Gastroesophageal sphincter (tissue), 4 donors: ENCODE measurements around the gene RCHY1. TPM values are rescaled to one million over a fixed set of nuclear protein-coding genes. Genes with fewer than 3 reads are reported as not detected.

Experiments
- ATAC-seq: fragments of 150-250 bp; one replicate; pipeline ENCODE4 v1.9.1; 2016; ENCODE audit warnings: mild to moderate bottlenecking, moderate library complexity
- H3K27ac ChIP-seq, 4 donors: fragments of 200-600 bp; sonication (generic) in 3 of 4; 1 replicate in 3 of 4; 2 replicates in 1 of 4; pipeline ENCODE4 v1.5.1; 2016 to 2019
- H3K27me3 ChIP-seq: fragments of 200-600 bp; sonication (generic); one replicate; pipeline ENCODE4 v1.5.1; 2019
- H3K36me3 ChIP-seq, 2 donors: fragments of 200-600 bp; sonication (generic); one replicate each; pipeline ENCODE4 v1.5.1; 2019; ENCODE audit warnings: control low read depth in 1 of 2
- H3K4me1 ChIP-seq, 3 donors: fragments of 200-600 bp; sonication (generic); 1 replicate in 2 of 3; 2 replicates in 1 of 3; pipeline ENCODE4 v1.5.1; 2016 to 2019; ENCODE audit warnings: control low read depth in 2 of 3
- H3K4me3 ChIP-seq, 2 donors: fragments of 200-600 bp; sonication (generic); one replicate each; pipeline ENCODE4 v1.5.1; 2019; ENCODE audit warnings: mild to moderate bottlenecking in 1 of 2, moderate library complexity in 1 of 2
- H3K9me3 ChIP-seq, 3 donors: fragments of 200-600 bp; sonication (generic); one replicate each; pipeline ENCODE4 v1.5.1; 2017 to 2019; ENCODE audit warnings: control low read depth in 2 of 3
- EP300 ChIP-seq: sonication (generic); formaldehyde crosslinking; IDR thresholded peaks from one replicate; pipeline ENCODE4 v1.6.1; 2017; ENCODE audit warnings: antibody characterized with exemption, mild to moderate bottlenecking
- POLR2A ChIP-seq, 2 donors: fragments of 450-650 bp; IDR thresholded peaks; one replicate each; pipeline ENCODE4 v1.6.1; 2017; ENCODE audit warnings: antibody characterized with exemption in 2 of 2, mild to moderate bottlenecking in 2 of 2, moderate library complexity in 1 of 2
- POLR2AphosphoS5 ChIP-seq: sonication (generic); formaldehyde crosslinking; IDR thresholded peaks from one replicate; pipeline ENCODE4 v1.6.1; 2017; ENCODE audit warnings: antibody characterized with exemption
- WGBS, 2 donors: methylation state at CpG; one replicate each; pipeline ENCODE4 v1.1.5; 2018; ENCODE audit warnings: low coverage in 1 of 2; 5-methylcytosine and 5-hydroxymethylcytosine counted together
- total RNA-seq, 4 donors: library from RNA; depleted of rRNA; stranded (reverse); fragments of >200 nt; gene quantifications; one replicate each; pipeline ENCODE4 v1.1.0, GENCODE V29; 2016
- TF ChIP-seq, protein P1 (sequence below), 4 experiments: fragments of 200-600 bp in 2 of 4; fragments of 450-650 bp in 2 of 4; sonication (generic) in 1 of 4; IDR thresholded peaks; one replicate each; pipeline ENCODE4 v1.5.1; 2017 to 2019; ENCODE audit warnings: antibody characterized with exemption in 4 of 4, mild to moderate bottlenecking in 2 of 4, moderate library complexity in 2 of 4

RCHY1 gene
- total RNA-seq, 4 donors from 2014 or later, result 11.3 to 28.6 (median 21.4) TPM

DNA sequence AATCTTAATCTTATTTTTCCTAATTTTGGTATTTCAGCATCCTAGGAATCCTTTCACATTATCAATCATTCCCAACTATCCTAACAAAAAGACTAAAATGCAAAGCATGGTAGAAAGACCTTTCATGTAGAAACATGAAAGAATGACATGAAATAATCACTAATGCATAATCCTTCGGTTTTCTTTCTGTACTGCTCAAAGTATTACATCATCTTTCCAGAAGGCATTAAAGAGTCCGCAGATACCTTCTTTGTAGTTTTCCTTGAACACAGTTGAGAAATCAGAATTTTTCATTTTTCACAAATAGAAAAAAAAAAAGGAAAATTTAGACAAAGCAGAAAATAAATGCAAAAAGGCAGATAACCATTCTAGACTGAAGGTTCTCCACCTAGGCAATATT lies 11.5 kb downstream of the RCHY1 start:
- ATAC-seq, result no peak

DNA sequence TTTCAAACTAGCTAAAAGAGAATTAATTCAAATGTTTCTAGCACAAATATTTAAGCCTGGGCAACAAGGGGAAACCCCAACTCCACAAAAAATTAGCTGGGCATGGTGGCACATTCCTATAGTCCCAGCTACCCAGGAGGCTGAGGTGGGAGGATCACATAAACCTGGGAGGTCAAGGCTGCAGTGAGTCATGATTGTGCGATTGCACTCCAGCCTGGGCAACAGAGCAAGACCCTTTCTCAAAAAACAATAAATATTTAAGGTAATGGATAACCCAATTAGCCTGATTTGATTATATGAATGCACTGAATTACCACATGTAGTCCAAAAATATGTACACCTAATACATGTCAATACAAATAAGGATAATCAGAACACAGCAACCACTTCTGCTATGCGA lies 14.3 kb downstream of the RCHY1 start:
- ATAC-seq, result no peak
- no peak overlapping the region for H3K4me3 ChIP-seq
- H3K27ac ChIP-seq, result no peak overlapping the region
- H3K27me3 ChIP-seq, result no peaks in the 10 kb centered on the region
- H3K9me3 ChIP-seq, result no peaks in the 10 kb centered on the region
- no peak for TF ChIP-seq POLR2AphosphoS5
- TF ChIP-seq, protein P1, sequence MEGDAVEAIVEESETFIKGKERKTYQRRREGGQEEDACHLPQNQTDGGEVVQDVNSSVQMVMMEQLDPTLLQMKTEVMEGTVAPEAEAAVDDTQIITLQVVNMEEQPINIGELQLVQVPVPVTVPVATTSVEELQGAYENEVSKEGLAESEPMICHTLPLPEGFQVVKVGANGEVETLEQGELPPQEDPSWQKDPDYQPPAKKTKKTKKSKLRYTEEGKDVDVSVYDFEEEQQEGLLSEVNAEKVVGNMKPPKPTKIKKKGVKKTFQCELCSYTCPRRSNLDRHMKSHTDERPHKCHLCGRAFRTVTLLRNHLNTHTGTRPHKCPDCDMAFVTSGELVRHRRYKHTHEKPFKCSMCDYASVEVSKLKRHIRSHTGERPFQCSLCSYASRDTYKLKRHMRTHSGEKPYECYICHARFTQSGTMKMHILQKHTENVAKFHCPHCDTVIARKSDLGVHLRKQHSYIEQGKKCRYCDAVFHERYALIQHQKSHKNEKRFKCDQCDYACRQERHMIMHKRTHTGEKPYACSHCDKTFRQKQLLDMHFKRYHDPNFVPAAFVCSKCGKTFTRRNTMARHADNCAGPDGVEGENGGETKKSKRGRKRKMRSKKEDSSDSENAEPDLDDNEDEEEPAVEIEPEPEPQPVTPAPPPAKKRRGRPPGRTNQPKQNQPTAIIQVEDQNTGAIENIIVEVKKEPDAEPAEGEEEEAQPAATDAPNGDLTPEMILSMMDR (IDR thresholded peaks at IDR 0.05), result no peak
- TF ChIP-seq POLR2A (IDR thresholded peaks at IDR 0.05), result no peak
- TF ChIP-seq EP300, result no peak
- H3K36me3 ChIP-seq, result peaks cover 0 to 60% of the 10 kb centered on the region in 2 donors
- WGBS, 2 donors, result 96 to 100% methylated on average over 1 to 2 of the region's 2 CpGs
- peaks cover 0 to 19% (median 0%) of the 10 kb centered on the region in 3 donors for H3K4me1 ChIP-seq

More for the DNA sequence above, 11.5 kb downstream of the RCHY1 start:
- TF ChIP-seq POLR2AphosphoS5, result no peak
- TF ChIP-seq POLR2A (IDR thresholded peaks at IDR 0.05), result no peak
- TF ChIP-seq, protein P1 (IDR thresholded peaks at IDR 0.05), result no peak
- no peak for TF ChIP-seq EP300
- no peaks in the 10 kb centered on the region for H3K9me3 ChIP-seq
- no peak overlapping the region for H3K4me3 ChIP-seq
- no peaks in the 10 kb centered on the region for H3K27me3 ChIP-seq
- no peaks in the 10 kb centered on the region for H3K4me1 ChIP-seq
- 88 to 96% methylated on average over 2 of the region's 2 CpGs for WGBS, 2 donors
- H3K27ac ChIP-seq, result no peak overlapping the region
- H3K36me3 ChIP-seq, result peaks cover 0 to 74% of the 10 kb centered on the region in 2 donors

- TF ChIP-seq EP300 (no peak), POLR2AphosphoS5 (no peak), POLR2A (IDR thresholded peaks at IDR 0.05) (no peak)
- TF ChIP-seq, protein P1 (IDR thresholded peaks at IDR 0.05), result no peak
- ATAC-seq, result no peak
- Histone ChIP-seq H3K9me3 (no peaks in the 10 kb centered on the region), H3K4me3 (no peak overlapping the region), H3K27ac (no peak overlapping the region), H3K4me1 (peaks cover 0 to 30% (median 0%) of the 10 kb centered on the region in 3 donors), H3K36me3 (peaks cover 0 to 49% of the 10 kb centered on the region in 2 donors), H3K27me3 (no peaks in the 10 kb centered on the region)
- WGBS, 2 donors, result 81 to 84% methylated on average over 2 of the region's 2 CpGs
Observed at GRCh38 chr4:75498041-75498440, 16.2 kb downstream of the RCHY1 start.

GRCh38 chr4:75497133-75497532 lies 17.1 kb downstream of the RCHY1 start:
- Histone ChIP-seq H3K9me3 (no peaks in the 10 kb centered on the region), H3K4me3 (no peak overlapping the region), H3K27me3 (no peaks in the 10 kb centered on the region), H3K27ac (no peak overlapping the region), H3K4me1 (peaks cover 0 to 30% (median 0%) of the 10 kb centered on the region in 3 donors), H3K36me3 (peaks cover 0 to 49% of the 10 kb centered on the region in 2 donors)
- ATAC-seq, result no peak
- TF ChIP-seq POLR2AphosphoS5, result no peak
- 37 to 60% methylated on average over 5 of the region's 5 CpGs for WGBS, 2 donors

DNA sequence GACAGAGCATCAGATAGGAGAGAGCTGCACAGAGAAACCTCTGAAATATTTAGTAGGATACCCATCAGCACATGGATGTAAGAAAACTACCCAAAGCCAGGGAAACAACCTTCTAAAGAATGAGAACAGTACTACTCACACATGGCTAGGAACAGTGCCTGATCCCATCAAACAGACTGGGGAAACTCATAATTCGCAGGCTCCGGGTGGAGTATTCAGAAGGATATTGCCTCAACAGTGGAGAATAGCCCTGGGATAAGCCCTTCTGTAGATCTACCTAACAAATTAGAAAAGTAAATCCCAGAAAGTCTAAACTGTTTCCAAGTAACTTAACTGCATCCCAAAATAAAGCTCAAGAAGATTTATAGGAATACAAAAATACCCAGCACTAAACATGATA lies 17.8 kb downstream of the RCHY1 start:
- peaks cover 0 to 50% of the 10 kb centered on the region in 2 donors for H3K36me3 ChIP-seq
- no peaks in the 10 kb centered on the region for H3K27me3 ChIP-seq
- peaks cover 0 to 30% (median 0%) of the 10 kb centered on the region in 3 donors for H3K4me1 ChIP-seq
- ATAC-seq, result no peak
- H3K9me3 ChIP-seq, result no peaks in the 10 kb centered on the region
- WGBS, 2 donors, result 50 to 67% methylated on average over 2 of the region's 2 CpGs
- no peak overlapping the region for H3K27ac ChIP-seq
- H3K4me3 ChIP-seq, result no peak overlapping the region
- TF ChIP-seq EP300 (no peak), POLR2AphosphoS5 (no peak), POLR2A (IDR thresholded peaks at IDR 0.05) (no peak)
- TF ChIP-seq, protein P1 (IDR thresholded peaks at IDR 0.05), result no peak
